ENCODE data around the gene PF4V1.
A peak's percentile ranks its signal among the peaks of the same experiment; 100 is the strongest.

Gene PF4V1

GRCh38 chr4:73839071-73839470 is 14.0 kb upstream of the PF4V1 start:
- H3K9me3 Mint-ChIP-seq, result peaks cover 3% of the 10 kb centered on the region
- H3K4me3 Mint-ChIP-seq, result no peak overlapping the region
- ATAC-seq (no peak), DNase-seq (ENCODE audit: low spot score in 2 of 2) (no peak)
- no peaks in the 10 kb centered on the region for H3K4me1 Mint-ChIP-seq
- no peak overlapping the region for H3K27ac Mint-ChIP-seq
- no peaks in the 10 kb centered on the region for H3K36me3 Mint-ChIP-seq

- peaks cover 3% of the 10 kb centered on the region for H3K9me3 Mint-ChIP-seq
- ATAC-seq (no peak), DNase-seq (ENCODE audit: low spot score in 2 of 2) (no peak)
- H3K36me3 Mint-ChIP-seq, result no peaks in the 10 kb centered on the region
- no peaks in the 10 kb centered on the region for H3K4me1 Mint-ChIP-seq
- no peak overlapping the region for H3K4me3 Mint-ChIP-seq
- no peak overlapping the region for H3K27ac Mint-ChIP-seq
Observed at GRCh38 chr4:73839715-73840114, 13.4 kb upstream of the PF4V1 start.

GRCh38 chr4:73841243-73841925 is 11.7 kb upstream of the PF4V1 start:
- DNase-seq (ENCODE audit: low spot score in 2 of 2) (no peak), ATAC-seq (no peak)
- no peak overlapping the region for H3K4me3 Mint-ChIP-seq
- peaks cover 7% of the 10 kb centered on the region for H3K9me3 Mint-ChIP-seq
- no peaks in the 10 kb centered on the region for H3K4me1 Mint-ChIP-seq
- H3K27ac Mint-ChIP-seq, result no peak overlapping the region
- H3K36me3 Mint-ChIP-seq, result no peaks in the 10 kb centered on the region

- no peak for ATAC-seq
- DNase-seq (ENCODE audit: low spot score in 2 of 2), result no peak
- Mint-ChIP-seq H3K27ac (no peak overlapping the region), H3K4me1 (no peaks in the 10 kb centered on the region), H3K4me3 (no peak overlapping the region), H3K36me3 (no peaks in the 10 kb centered on the region), H3K9me3 (peaks cover 7% of the 10 kb centered on the region)
Observed at GRCh38 chr4:73842696-73843095, 10.4 kb upstream of the PF4V1 start.

GRCh38 chr4:73843369-73843768 is 9.7 kb upstream of the PF4V1 start:
- no peak overlapping the region for H3K27ac Mint-ChIP-seq
- H3K36me3 Mint-ChIP-seq, result no peaks in the 10 kb centered on the region
- ATAC-seq, result no peak

GRCh38 chr4:73844345-73844744 is 8.8 kb upstream of the PF4V1 start:
- no peaks in the 10 kb centered on the region for H3K36me3 Mint-ChIP-seq
- H3K27ac Mint-ChIP-seq, result no peak overlapping the region
- H3K4me1 Mint-ChIP-seq, result no peaks in the 10 kb centered on the region
- ATAC-seq (no peak), DNase-seq (ENCODE audit: low spot score in 2 of 2) (no peak)
- no peak overlapping the region for H3K4me3 Mint-ChIP-seq
- H3K9me3 Mint-ChIP-seq, result peaks cover 7% of the 10 kb centered on the region

More at GRCh38 chr4:73843369-73843768, 9.7 kb upstream of the PF4V1 start:
- DNase-seq (ENCODE audit: low spot score in 2 of 2), result no peak
- no peak overlapping the region for H3K4me3 Mint-ChIP-seq
- H3K9me3 Mint-ChIP-seq, result peaks cover 7% of the 10 kb centered on the region
- H3K4me1 Mint-ChIP-seq, result no peaks in the 10 kb centered on the region

GRCh38 chr4:73844806-73845205 is 8.3 kb upstream of the PF4V1 start:
- no peaks in the 10 kb centered on the region for H3K4me1 Mint-ChIP-seq
- DNase-seq (ENCODE audit: low spot score in 2 of 2) (no peak), ATAC-seq (no peak)
- H3K27ac Mint-ChIP-seq, result no peak overlapping the region
- no peaks in the 10 kb centered on the region for H3K36me3 Mint-ChIP-seq
- peaks cover 7% of the 10 kb centered on the region for H3K9me3 Mint-ChIP-seq
- H3K4me3 Mint-ChIP-seq, result no peak overlapping the region

DNA sequence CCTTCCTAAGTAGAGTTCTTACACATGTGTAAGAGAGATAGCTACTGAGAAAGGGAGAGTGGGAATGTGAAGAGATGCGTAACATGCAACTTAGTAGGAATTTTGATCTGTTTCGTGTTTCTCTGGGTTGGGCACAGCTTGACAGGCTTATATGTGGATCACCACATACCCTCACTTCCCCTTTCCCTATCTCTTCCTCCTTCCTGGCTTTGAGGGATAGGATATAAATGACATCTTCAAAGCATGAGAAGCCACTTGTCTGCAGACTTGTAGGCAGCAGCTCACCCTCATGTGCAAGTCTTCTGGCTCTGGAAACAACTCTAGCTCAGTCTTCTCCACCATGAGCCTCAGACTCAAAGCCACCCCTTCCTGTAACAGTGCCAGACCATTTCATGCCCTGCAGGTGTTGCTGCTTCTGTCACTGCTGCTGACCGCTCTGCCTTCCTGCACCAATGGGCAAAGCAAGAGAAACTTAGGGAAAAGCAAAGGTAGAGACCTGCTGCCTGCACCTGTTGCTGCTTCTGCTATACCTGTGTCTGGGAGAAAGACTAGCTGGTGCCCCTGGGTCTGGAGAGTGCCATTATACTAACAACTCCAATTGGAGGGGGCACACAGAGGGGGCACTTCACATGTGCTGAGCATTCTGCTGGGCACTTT is 5.4 kb upstream of the PF4V1 start:
- no peaks in the 10 kb centered on the region for H3K4me1 Mint-ChIP-seq
- no peak overlapping the region for H3K4me3 Mint-ChIP-seq
- peak; percentile 21 for ATAC-seq
- H3K36me3 Mint-ChIP-seq, result no peaks in the 10 kb centered on the region
- no peak overlapping the region for H3K27ac Mint-ChIP-seq
- H3K9me3 Mint-ChIP-seq, result peaks cover 4% of the 10 kb centered on the region
- no peak for DNase-seq (ENCODE audit: low spot score in 2 of 2)

DNA sequence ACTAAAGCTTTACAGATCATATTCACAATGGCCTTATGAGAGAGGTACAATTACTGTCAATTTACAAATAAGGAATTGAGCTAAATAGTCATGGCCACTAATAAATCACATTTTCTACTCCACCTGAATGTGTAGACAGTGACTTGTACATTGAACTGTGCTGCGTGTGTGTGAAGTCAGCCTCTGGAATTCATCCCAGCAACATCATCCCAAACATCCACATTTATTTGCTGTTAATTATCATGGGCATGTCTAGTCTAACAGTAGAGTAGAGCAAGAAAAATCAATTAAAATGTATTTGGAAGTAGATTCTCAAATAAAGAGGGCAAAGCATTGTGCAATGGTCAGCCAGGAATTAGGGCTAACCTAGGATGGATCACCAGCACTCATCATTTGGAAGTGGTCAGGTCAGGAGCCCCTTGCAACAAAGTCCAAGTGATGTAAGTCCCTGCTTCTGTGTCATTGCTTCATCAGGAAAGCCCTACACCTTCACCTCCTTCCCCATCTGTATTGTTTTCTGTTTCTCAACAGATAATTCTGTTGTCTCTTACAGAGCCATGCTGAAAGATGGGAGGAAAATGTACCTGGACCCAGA is 4.8 kb upstream of the PF4V1 start:
- H3K27ac Mint-ChIP-seq, result no peak overlapping the region
- H3K36me3 Mint-ChIP-seq, result no peaks in the 10 kb centered on the region
- no peak overlapping the region for H3K4me3 Mint-ChIP-seq
- no peak for ATAC-seq
- DNase-seq (ENCODE audit: low spot score in 2 of 2), result no peak
- peaks cover 4% of the 10 kb centered on the region for H3K9me3 Mint-ChIP-seq
- no peaks in the 10 kb centered on the region for H3K4me1 Mint-ChIP-seq

- H3K9me3 Mint-ChIP-seq, result no peaks in the 10 kb centered on the region
- ATAC-seq, result no peak
- no peak for DNase-seq (ENCODE audit: low spot score in 2 of 2)
- H3K36me3 Mint-ChIP-seq, result no peaks in the 10 kb centered on the region
- no peaks in the 10 kb centered on the region for H3K4me1 Mint-ChIP-seq
- no peak overlapping the region for H3K27ac Mint-ChIP-seq
- no peak overlapping the region for H3K4me3 Mint-ChIP-seq
Observed at GRCh38 chr4:73850261-73850970, 2.7 kb upstream of the PF4V1 start.

GRCh38 chr4:73851293-73851692 is 1.8 kb upstream of the PF4V1 start:
- Mint-ChIP-seq H3K4me3 (no peak overlapping the region), H3K4me1 (no peaks in the 10 kb centered on the region), H3K9me3 (no peaks in the 10 kb centered on the region), H3K27ac (no peak overlapping the region), H3K36me3 (no peaks in the 10 kb centered on the region)
- DNase-seq (ENCODE audit: low spot score in 2 of 2), result no peak
- ATAC-seq, result no peak

DNA sequence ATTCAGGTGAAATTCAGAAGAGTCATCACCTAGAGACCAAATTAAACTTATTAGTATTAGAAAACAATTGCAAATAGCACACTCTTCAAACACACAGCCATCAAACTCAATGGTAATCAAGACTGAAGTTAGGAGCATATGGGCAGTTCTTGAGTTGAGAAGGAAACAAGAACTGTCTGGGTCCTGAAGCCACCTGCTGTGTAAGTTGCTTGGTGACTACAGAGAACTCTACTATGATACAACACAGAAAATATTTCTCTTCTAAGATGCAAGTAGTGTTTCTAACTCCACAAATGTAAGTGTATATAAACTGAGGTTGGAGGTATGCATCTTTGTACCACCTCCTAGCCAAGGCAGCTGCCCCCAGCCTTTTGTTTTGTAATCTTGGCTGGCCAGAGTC is 325 bp upstream of the PF4V1 start:
- Mint-ChIP-seq H3K4me3 (no peak overlapping the region), H3K36me3 (no peaks in the 10 kb centered on the region), H3K4me1 (no peaks in the 10 kb centered on the region), H3K27ac (no peak overlapping the region), H3K9me3 (no peaks in the 10 kb centered on the region)
- ATAC-seq (peak; percentile 6), DNase-seq (ENCODE audit: low spot score in 2 of 2) (no peak)

- no peaks in the 10 kb centered on the region for H3K4me1 Mint-ChIP-seq
- no peak overlapping the region for H3K4me3 Mint-ChIP-seq
- H3K36me3 Mint-ChIP-seq, result no peaks in the 10 kb centered on the region
- ATAC-seq (peak; percentile 45), DNase-seq (ENCODE audit: low spot score in 2 of 2) (no peak)
- no peaks in the 10 kb centered on the region for H3K9me3 Mint-ChIP-seq
- no peak overlapping the region for H3K27ac Mint-ChIP-seq
Observed at GRCh38 chr4:73853718-73854473, 800 bp downstream of the PF4V1 start.

- ATAC-seq (no peak), DNase-seq (ENCODE audit: low spot score in 2 of 2) (no peak)
- Mint-ChIP-seq H3K4me3 (no peak overlapping the region), H3K4me1 (no peaks in the 10 kb centered on the region), H3K27ac (no peak overlapping the region), H3K36me3 (no peaks in the 10 kb centered on the region), H3K9me3 (no peaks in the 10 kb centered on the region)
Observed at GRCh38 chr4:73855406-73855805, 2.3 kb downstream of the PF4V1 start.

DNA sequence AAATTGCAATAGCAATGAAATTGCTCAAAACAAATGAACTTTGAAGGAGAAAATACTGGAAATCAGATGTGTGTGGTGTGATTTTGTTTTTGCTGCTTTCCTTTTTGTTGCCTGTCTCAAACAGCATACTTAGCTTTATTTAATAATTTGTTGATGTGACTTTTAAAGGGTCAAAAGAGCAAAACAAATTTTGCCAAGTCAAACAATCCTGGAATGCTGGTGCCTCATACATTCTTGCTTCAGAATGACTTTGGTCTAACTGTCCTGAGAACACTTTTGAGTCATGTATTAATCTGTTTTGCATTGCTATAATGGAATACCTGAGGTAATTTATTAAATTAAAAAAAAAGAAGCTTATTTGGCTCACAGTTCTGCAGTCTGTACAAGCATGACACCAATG is 3.4 kb downstream of the PF4V1 start:
- ATAC-seq (no peak), DNase-seq (ENCODE audit: low spot score in 2 of 2) (no peak)
- no peaks in the 10 kb centered on the region for H3K36me3 Mint-ChIP-seq
- H3K4me1 Mint-ChIP-seq, result no peaks in the 10 kb centered on the region
- no peaks in the 10 kb centered on the region for H3K9me3 Mint-ChIP-seq
- no peak overlapping the region for H3K4me3 Mint-ChIP-seq
- H3K27ac Mint-ChIP-seq, result no peak overlapping the region
